GM12878 (cell line): ENCODE data around the gene PRICKLE3. TPM values are rescaled to one million over a fixed set of nuclear protein-coding genes. Genes with fewer than 3 reads are reported as not detected.
A peak's percentile ranks its signal among the peaks of the same experiment; 100 is the strongest.

Source experiments
- ATAC-seq: fragments of 200-7000 bp; cut with Tn5 transposase; 3 replicates; pipeline ENCODE4 v1.9.1; 2020; ENCODE audit warnings: mild to moderate bottlenecking, moderate library complexity
- BruUV-seq: library from RNA; stranded (reverse); fragments of 400-500 nt; replicated peaks from 2 replicates; lab custom pipeline; 2021; lab: Mats Ljungman, UMichigan
- CTCF ChIA-PET: fragments of 300-600 bp; sonication (Branson Sonifier 250); formaldehyde crosslinking; extraction: SDS; loops from one replicate; lab custom pipeline; 2021; ENCODE audit warnings: inconsistent platforms; lab: Yijun Ruan, JAX
- POLR2A ChIA-PET: fragments of 350-600 bp; formaldehyde crosslinking; extraction: SDS; loops from one replicate; lab custom pipeline; 2021; ENCODE audit warnings: inconsistent platforms; lab: Charles Lee
- RAD21 ChIA-PET: fragments of 300-600 bp; sonication (Branson Sonifier 250); formaldehyde crosslinking; loops from one replicate; lab custom pipeline; 2023; ENCODE audit warnings: antibody characterized with exemption; ENCODE audit not compliant: unreplicated experiment; lab: Charles Lee
- SMC1A ChIA-PET: fragments of 300-600 bp; sonication (Branson Sonifier 250); formaldehyde crosslinking; loops from one replicate; lab custom pipeline; 2023; ENCODE audit not compliant: unreplicated experiment, uncharacterized antibody; lab: Charles Lee
- DNase-seq: peaks from one replicate; pipeline ENCODE4 v3.0.0-alpha.2; 2011; ENCODE audit warnings: low read depth, low spot score
- FAIRE-seq: peaks from 3 replicates; lab custom pipeline; 2011; peaks lifted over from hg19 to GRCh38; lab: Jason Lieb, UNC
- H2AFZ ChIP-seq: 2 replicates; pipeline ENCODE4 v1.6.0; 2011; ENCODE audit warnings: low read depth, low read length, control low read depth; ENCODE audit not compliant: control insufficient read depth
- H3K27ac ChIP-seq: 2 replicates; pipeline ENCODE4 v1.5.1; 2011; ENCODE audit warnings: control low read depth; ENCODE audit not compliant: control insufficient read depth, insufficient read depth
- H3K27me3 ChIP-seq, 2 experiments: replicated peaks in 1 of 2; 2 replicates each; pipeline versions ENCODE4 v1.6.0 to v1.6.1; 2011; ENCODE audit warnings: low read length in 1 of 2; ENCODE audit not compliant: control insufficient read depth in 2 of 2, insufficient read depth in 2 of 2
- H3K36me3 ChIP-seq, 2 experiments: 2 replicates each; pipeline ENCODE4 v1.5.1; 2011; ENCODE audit warnings: low read length in 1 of 2; ENCODE audit not compliant: control insufficient read depth in 2 of 2, insufficient read depth in 2 of 2
- H3K4me1 ChIP-seq: 2 replicates; pipeline ENCODE4 v1.6.1; 2011; ENCODE audit warnings: mild to moderate bottlenecking, low read length, moderate library complexity, mixed read lengths; ENCODE audit not compliant: control insufficient read depth, insufficient read depth
- H3K4me2 ChIP-seq: 2 replicates; pipeline ENCODE4 v1.6.0; 2011; ENCODE audit warnings: control low read depth; ENCODE audit not compliant: control insufficient read depth, insufficient read depth
- H3K4me3 ChIP-seq: fragments of 200-600 bp; sonication (generic); 2 replicates; pipeline ENCODE4 v1.5.1; 2016
- H3K79me2 ChIP-seq: 2 replicates; pipeline ENCODE4 v1.6.0; 2011; ENCODE audit warnings: low read length; ENCODE audit not compliant: control insufficient read depth, insufficient read depth
- H3K9ac ChIP-seq: 2 replicates; pipeline ENCODE4 v1.8.0; 2011; ENCODE audit warnings: low read length, control low read depth, mixed read lengths; ENCODE audit not compliant: control insufficient read depth, insufficient read depth
- H3K9me3 ChIP-seq: replicated peaks from 3 replicates; pipeline ENCODE4 v1.5.1; 2011; ENCODE audit warnings: mild to moderate bottlenecking, low read length; ENCODE audit not compliant: control insufficient read depth, insufficient read depth
- H4K20me1 ChIP-seq: 2 replicates; pipeline ENCODE4 v1.6.0; 2011; ENCODE audit not compliant: control insufficient read depth, insufficient read depth
- BACH1 ChIP-seq: fragments of 450-650 bp; IDR thresholded peaks from 2 replicates; pipeline ENCODE4 v1.6.1; 2017; ENCODE audit warnings: mild to moderate bottlenecking, borderline replicate concordance
- BCL11A ChIP-seq: IDR thresholded peaks from 2 replicates; pipeline ENCODE4 v1.6.1; 2011; ENCODE audit warnings: low read depth, low read length
- CBX3 ChIP-seq: fragments of 200-600 bp; sonication (generic); IDR thresholded peaks from 2 replicates; pipeline ENCODE4 v1.6.1; 2016; ENCODE audit warnings: low read depth, borderline replicate concordance
- CREB1 ChIP-seq: IDR thresholded peaks from 2 replicates; pipeline ENCODE4 v1.6.1; 2012; ENCODE audit warnings: low read depth, mild to moderate bottlenecking, inconsistent platforms
- IRF4 ChIP-seq: IDR thresholded peaks from 2 replicates; pipeline ENCODE4 v1.6.1; 2011; ENCODE audit warnings: low read depth, low read length
- KLF5 ChIP-seq: fragments of 450-650 bp; IDR thresholded peaks from 2 replicates; pipeline ENCODE4 v1.6.1; 2014; ENCODE audit warnings: mild to moderate bottlenecking; ENCODE audit not compliant: partially characterized antibody
- MYB ChIP-seq: fragments of 150-350 bp; IDR thresholded peaks from 2 replicates; pipeline ENCODE4 v1.6.1; 2014; ENCODE audit warnings: mild to moderate bottlenecking, low read depth, low read length, borderline replicate concordance
- NFIC ChIP-seq: IDR thresholded peaks from 2 replicates; pipeline ENCODE4 v1.6.1; 2012; ENCODE audit warnings: low read depth, mild to moderate bottlenecking, inconsistent platforms, low read length, moderate library complexity
- PAX5 ChIP-seq: IDR thresholded peaks from 2 replicates; pipeline ENCODE4 v1.6.1; 2011; ENCODE audit warnings: low read depth, low read length, borderline replicate concordance
- POLR2A ChIP-seq: IDR thresholded peaks from 2 replicates; pipeline ENCODE4 v1.6.1; 2011; ENCODE audit warnings: low read depth, mild to moderate bottlenecking, low read length
- WRNIP1 ChIP-seq: IDR thresholded peaks from 2 replicates; pipeline ENCODE4 v1.6.1; 2011; ENCODE audit warnings: low read depth, low read length, improper control_type of control experiment, borderline replicate concordance
- WGBS: methylation state at CpG from one replicate; pipeline ENCODE4 v1.1.6; 2016; ENCODE audit warnings: low lambda C conversion rate; ENCODE audit not compliant: insufficient replicate concordance, insufficient coverage; ENCODE audit errors: missing lambda C conversion rate; 5-methylcytosine and 5-hydroxymethylcytosine counted together
- in situ Hi-C: fragments of 300-500 bp; cut with MboI; formaldehyde crosslinking; loops from 9 replicates; pipeline ENCODE4 v1.14.3; 2018; ENCODE audit warnings: mixed read lengths
- intact Hi-C: fragments of 100-400 bp; cut with micrococcal nuclease; formaldehyde crosslinking; loops from one replicate; pipeline ENCODE4 v1.14.2; 2022; ENCODE audit not compliant: unreplicated experiment
- polyA plus RNA-seq, 11 experiments: library from polyadenylated mRNA; depleted of rRNA in 4 of 11; unstranded in 6 of 11; stranded (reverse) in 5 of 11; fragments of >200 nt; fragmentation: Nextera tagmentation in 4 of 11; fragmentation: Illumina TruSeq in 1 of 11; extraction: Ambion mirVana in 4 of 11; extraction: Trizol in 1 of 11; gene quantifications; 1 replicate in 1 of 11; 2 replicates in 10 of 11; pipeline versions ENCODE4 v1.2.1 to v1.2.3, GENCODE V29; 2011 to 2016; ENCODE audit warnings: inconsistent platforms in 2 of 11, missing spikeins in 2 of 11, low read depth in 1 of 11
- total RNA-seq, 4 experiments: library from RNA; depleted of rRNA in 3 of 4; stranded (reverse); fragments of >200 nt in 3 of 4; fragmentation: Illumina TruSeq in 1 of 4; extraction: Trizol in 1 of 4; gene quantifications; 2 replicates each; pipeline versions ENCODE4 v1.2.1 to v1.2.3, GENCODE V29; 2013 to 2021

Gene PRICKLE3
- total and polyA plus RNA-seq, 10 of the 15 experiments (the other 5 are each of a cell fraction or from before 2014, with no cell fraction given), result 0.69 to 17.4 (median 7.6) TPM

- WGBS, result 46% methylated on average over 2 of the region's 2 CpGs
- POLR2A ChIA-PET, result no interaction called here
- intact Hi-C loops, result no loop called here
These were observed 6.8 kb downstream of the PRICKLE3 start for GRCh38 chrX:49179358-49179757.

GRCh38 chrX:49178537-49178936, 7.6 kb downstream of the PRICKLE3 start:
- SMC1A ChIA-PET, result no interaction called here
- intact Hi-C loops, result no loop called here

More at GRCh38 chrX:49179358-49179757, 6.8 kb downstream of the PRICKLE3 start:
- RAD21 ChIA-PET, result no interaction called here
- H3K36me3 ChIP-seq, result peaks cover 0 to 3% of the 10 kb centered on the region in 2 experiments; a peak in 3 of 4 replicates
- H3K79me2 ChIP-seq, result no peaks in the 10 kb centered on the region
- in situ Hi-C loops, result no loop called here
- TF ChIP-seq IRF4, result no peak
- TF ChIP-seq CREB1, result no peak
- 0 out of 2 replicates have a peak, but pooled peaks have one; percentile 6 for TF ChIP-seq POLR2A
- no peak overlapping the region for H2AFZ ChIP-seq
- DNase-seq, result no peak
- ATAC-seq, result no peak
- no peaks in the 10 kb centered on the region for H4K20me1 ChIP-seq
- SMC1A ChIA-PET, result no interaction called here
- H3K9me3 ChIP-seq, result no peaks in the 10 kb centered on the region; the same call in 2 of the 3 replicates
- no peak overlapping the region for H3K4me3 ChIP-seq
- no peak for FAIRE-seq
- no peaks in the 10 kb centered on the region for H3K27me3 ChIP-seq
- H3K4me2 ChIP-seq, result no peak overlapping the region
- BruUV-seq, result no TSS peak
- H3K9ac ChIP-seq, result no peak overlapping the region
- CTCF ChIA-PET, result interaction anchor here (0.6 to 1.0 kb wide), 2 partner anchors 12 to 115 kb away, joined by 3 read pairs; no protein-coding TSS in a partner anchor
- no peaks in the 10 kb centered on the region for H3K4me1 ChIP-seq
- H3K27ac ChIP-seq, result no peak overlapping the region

More at GRCh38 chrX:49178537-49178936, 7.6 kb downstream of the PRICKLE3 start:
- Histone ChIP-seq H3K79me2 (no peaks in the 10 kb centered on the region), H3K4me2 (no peak overlapping the region), H2AFZ (no peak overlapping the region), H3K36me3 (peaks cover 0 to 3% of the 10 kb centered on the region in 2 experiments; a peak in 3 of 4 replicates)
- RAD21 ChIA-PET, result no interaction called here
- CTCF ChIA-PET, result interaction anchor here (1.0 kb wide), 1 partner anchor 11 kb away, joined by 3 read pairs; no protein-coding TSS in a partner anchor
- TF ChIP-seq WRNIP1, result no peak
- TF ChIP-seq NFIC, result no peak
- TF ChIP-seq PAX5, result no peak
- TF ChIP-seq BCL11A, result no peak
- no peak for TF ChIP-seq CBX3
- TF ChIP-seq KLF5, result no peak
- no peak for TF ChIP-seq MYB
- no peak for TF ChIP-seq BACH1
- TF ChIP-seq, all 136 proteins: peak for 0
- Histone ChIP-seq H3K4me3 (no peak overlapping the region), H3K4me1 (no peaks in the 10 kb centered on the region), H3K27me3 (no peaks in the 10 kb centered on the region), H3K9me3 (no peaks in the 10 kb centered on the region; the same call in 2 of the 3 replicates), H3K9ac (no peak overlapping the region), H3K27ac (no peak overlapping the region), H4K20me1 (no peaks in the 10 kb centered on the region)
- POLR2A ChIA-PET, result no interaction called here
- DNase-seq, result no peak
- WGBS, result 50% methylated on average over 3 of the region's 3 CpGs
- BruUV-seq, result no TSS peak
- ATAC-seq, result no peak
- in situ Hi-C loops, result no loop called here
- no peak for FAIRE-seq
